GM21786 (cell line): ENCODE measurements around the gene TSPY3.
"Not testable (repeated sequence)": the region's sequence is repeated elsewhere in the genome, so short reads cannot be mapped to it uniquely, and the experiment has no call there.

Experiments
- ATAC-seq: cut with Tn5 transposase; IDR thresholded peaks from one replicate; pipeline ENCODE4 v1.9.1; 2021; ENCODE audit not compliant: unreplicated experiment

Gene TSPY3

DNA sequence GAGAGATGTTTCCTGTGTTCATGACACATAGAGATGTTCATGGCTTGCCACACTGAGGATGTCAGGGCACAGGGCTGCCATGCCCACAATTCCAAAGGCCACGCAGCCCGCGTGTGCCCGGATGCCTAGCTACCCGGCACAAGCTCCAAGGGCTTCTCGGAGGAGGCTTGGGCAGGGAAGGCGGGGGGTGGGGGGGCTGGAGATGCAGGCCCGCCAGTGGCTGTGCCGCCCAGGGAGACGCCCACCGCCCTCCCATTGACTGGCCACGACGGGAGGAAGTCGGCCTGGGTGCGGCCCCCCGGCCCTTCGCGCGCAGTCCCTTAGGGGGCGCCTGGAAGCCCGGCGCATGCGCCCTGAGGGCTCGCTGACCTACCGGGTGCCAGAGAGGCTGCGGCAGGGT, at the start of gene TSPY3:
Gene TSPY3, plus strand, starts transcription at position 301 of the 400 bp plus-strand sequence. Its CDS starts 46 bp downstream, at position 347.
- not testable (repeated sequence) for ATAC-seq

GRCh38 chrY:9357497-9357896, 40.7 kb upstream of the TSPY3 start, which contains the start of gene TSPY8:
Gene TSPY8 (plus strand): TSS chrY:9357797. CDS start chrY:9357843, 46 bp downstream.
- ATAC-seq, result not testable (repeated sequence)

GRCh38 chrY:9396527-9396926, 1.7 kb upstream of the TSPY3 start:
- ATAC-seq, result not testable (repeated sequence)
